Measurements from ENCODE around the gene TMA7. TPM values are rescaled to one million over a fixed set of nuclear protein-coding genes. Genes with fewer than 3 reads are reported as not detected.
"Not testable (repeated sequence)": the region's sequence is repeated elsewhere in the genome, so short reads cannot be mapped to it uniquely, and the experiment has no call there.

Gene TMA7
- total RNA-seq, 2 donors from 2014 or later, result 194 to 286 TPM

DNA sequence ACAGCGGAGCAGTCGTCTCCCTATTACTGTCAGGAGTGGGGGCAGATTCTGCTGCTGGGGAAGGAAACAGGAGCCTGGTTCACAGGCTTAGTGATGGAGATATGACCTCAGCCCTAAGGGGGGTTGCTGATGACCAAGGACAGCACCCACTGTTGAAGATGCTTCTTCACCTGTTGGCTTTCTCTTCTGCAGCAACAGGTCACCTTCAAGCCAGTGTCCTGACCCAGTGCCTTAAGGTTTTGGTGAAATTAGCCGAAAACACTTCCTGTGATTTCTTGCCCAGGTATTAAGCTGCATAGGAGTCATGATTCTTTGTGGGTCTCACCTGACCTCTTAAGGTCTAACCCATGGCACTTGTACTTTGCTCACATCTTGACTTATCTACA, 20.5 kb downstream of the TMA7 start:
- H3K4me1 ChIP-seq, result peaks cover 0 to 11% of the 10 kb centered on the region in 2 donors
- DNase-seq (ENCODE audit: low spot score), result no peak
- H3K27ac ChIP-seq, result no peak overlapping the region
- no peak overlapping the region for H3K4me3 ChIP-seq
- no peaks in the 10 kb centered on the region for H3K27me3 ChIP-seq
- TF ChIP-seq, protein P1, sequence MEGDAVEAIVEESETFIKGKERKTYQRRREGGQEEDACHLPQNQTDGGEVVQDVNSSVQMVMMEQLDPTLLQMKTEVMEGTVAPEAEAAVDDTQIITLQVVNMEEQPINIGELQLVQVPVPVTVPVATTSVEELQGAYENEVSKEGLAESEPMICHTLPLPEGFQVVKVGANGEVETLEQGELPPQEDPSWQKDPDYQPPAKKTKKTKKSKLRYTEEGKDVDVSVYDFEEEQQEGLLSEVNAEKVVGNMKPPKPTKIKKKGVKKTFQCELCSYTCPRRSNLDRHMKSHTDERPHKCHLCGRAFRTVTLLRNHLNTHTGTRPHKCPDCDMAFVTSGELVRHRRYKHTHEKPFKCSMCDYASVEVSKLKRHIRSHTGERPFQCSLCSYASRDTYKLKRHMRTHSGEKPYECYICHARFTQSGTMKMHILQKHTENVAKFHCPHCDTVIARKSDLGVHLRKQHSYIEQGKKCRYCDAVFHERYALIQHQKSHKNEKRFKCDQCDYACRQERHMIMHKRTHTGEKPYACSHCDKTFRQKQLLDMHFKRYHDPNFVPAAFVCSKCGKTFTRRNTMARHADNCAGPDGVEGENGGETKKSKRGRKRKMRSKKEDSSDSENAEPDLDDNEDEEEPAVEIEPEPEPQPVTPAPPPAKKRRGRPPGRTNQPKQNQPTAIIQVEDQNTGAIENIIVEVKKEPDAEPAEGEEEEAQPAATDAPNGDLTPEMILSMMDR (IDR thresholded peaks at IDR 0.05), result no peak
- H3K9me3 ChIP-seq, result no peaks in the 10 kb centered on the region
- peaks cover 60% of the 10 kb centered on the region for H3K36me3 ChIP-seq

DNA sequence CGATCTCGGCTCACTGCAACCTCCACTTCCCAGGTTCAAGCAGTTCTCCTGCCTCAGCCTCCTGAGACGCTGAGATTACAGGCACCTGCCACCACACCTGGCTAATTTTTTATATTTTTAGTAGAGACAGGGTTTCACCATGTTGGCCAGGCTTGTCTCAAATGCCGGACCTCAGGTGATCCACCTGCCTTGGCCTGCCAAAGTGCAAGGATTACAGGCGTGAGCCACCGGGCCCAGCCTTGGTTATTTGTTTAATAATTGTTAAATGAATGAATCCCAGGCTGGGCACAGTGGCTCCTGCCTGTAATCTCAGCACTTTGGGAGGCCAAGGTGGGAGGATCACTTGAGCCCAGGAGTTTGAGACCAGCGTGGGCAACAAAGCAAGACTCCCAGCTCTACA, 21.7 kb downstream of the TMA7 start:
- not testable (repeated sequence) for H3K27me3 ChIP-seq; H3K4me3 ChIP-seq; H3K27ac ChIP-seq; DNase-seq (ENCODE audit: low spot score); H3K9me3 ChIP-seq
- Histone ChIP-seq H3K4me1 (peaks cover 0 to 22% of the 10 kb centered on the region in 2 donors), H3K36me3 (peaks cover 47% of the 10 kb centered on the region)

DNA sequence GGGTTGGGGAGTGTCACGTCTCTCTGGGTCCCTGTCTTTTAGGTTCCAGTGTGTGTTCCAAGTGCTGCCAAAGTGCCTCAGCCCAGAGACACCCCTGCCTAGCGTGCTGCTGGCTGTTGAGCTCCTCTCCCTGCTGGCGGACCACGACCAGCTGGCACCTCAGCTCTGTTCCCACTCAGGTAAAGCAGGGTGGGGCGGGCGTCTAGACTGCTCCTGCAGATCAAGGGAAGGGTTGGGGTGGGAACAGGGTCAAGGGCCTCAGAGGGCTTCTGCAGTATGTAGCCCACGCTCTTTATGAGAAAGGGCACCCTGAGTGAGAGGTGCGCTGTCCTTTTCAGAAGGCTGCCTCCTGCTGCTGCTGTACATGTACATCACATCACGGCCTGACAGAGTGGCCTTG, 23.6 kb downstream of the TMA7 start:
- TF ChIP-seq, protein P1 (IDR thresholded peaks at IDR 0.05), result no peak
- Histone ChIP-seq H3K4me1 (peaks cover 0 to 42% of the 10 kb centered on the region in 2 donors), H3K4me3 (no peak overlapping the region), H3K9me3 (no peaks in the 10 kb centered on the region), H3K36me3 (peaks cover 52% of the 10 kb centered on the region), H3K27me3 (no peaks in the 10 kb centered on the region), H3K27ac (no peak overlapping the region)
- no peak for DNase-seq (ENCODE audit: low spot score)

DNA sequence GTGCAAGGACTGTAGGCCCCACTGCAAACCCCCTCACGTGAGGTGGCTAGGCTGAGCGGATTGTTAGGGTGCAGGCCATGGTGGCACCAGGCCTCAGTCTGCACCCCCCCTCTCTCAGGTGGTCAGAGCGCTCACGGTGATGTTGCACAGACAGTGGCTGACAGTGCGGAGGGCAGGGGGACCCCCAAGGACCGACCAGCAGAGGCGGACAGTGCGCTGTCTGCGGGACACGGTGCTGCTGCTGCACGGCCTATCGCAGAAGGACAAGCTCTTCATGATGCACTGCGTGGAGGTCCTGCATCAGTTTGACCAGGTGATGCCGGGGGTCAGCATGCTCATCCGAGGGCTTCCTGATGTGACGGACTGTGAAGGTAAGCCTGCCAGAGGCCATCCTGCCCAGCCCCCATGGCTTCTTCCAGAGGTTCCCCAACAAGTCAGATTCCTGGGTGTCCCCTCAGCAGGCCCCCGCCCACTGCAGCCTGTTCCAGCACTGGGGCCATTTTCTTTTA, 24.7 kb downstream of the TMA7 start:
- no peaks in the 10 kb centered on the region for H3K9me3 ChIP-seq
- no peak for DNase-seq (ENCODE audit: low spot score)
- TF ChIP-seq, protein P1 (IDR thresholded peaks at IDR 0.05), result no peak
- peak overlapping the region; percentile 96 to 98 for H3K27ac ChIP-seq
- H3K36me3 ChIP-seq, result peaks cover 49% of the 10 kb centered on the region
- no peak overlapping the region for H3K4me3 ChIP-seq
- no peaks in the 10 kb centered on the region for H3K27me3 ChIP-seq
- H3K4me1 ChIP-seq, result peaks cover 0 to 52% of the 10 kb centered on the region in 2 donors

DNA sequence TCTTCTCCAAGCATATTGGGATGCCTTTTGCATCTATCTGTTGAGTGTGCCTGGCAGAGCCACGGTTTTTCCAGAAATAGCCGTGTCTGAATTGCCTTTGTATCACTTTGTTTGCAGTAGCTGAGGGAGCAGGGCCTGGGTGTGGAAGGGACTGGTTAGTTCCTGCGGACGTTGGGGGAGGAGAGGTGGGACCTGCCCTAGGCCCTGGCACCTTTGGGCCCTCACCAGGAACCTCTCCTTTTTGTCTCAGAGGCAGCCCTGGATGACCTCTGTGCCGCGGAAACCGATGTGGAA, 25.1 kb downstream of the TMA7 start:
- Histone ChIP-seq H3K36me3 (peaks cover 45% of the 10 kb centered on the region), H3K4me3 (peak overlapping the region in 1 of 2 donors; percentile 57), H3K27me3 (no peaks in the 10 kb centered on the region), H3K27ac (peak overlapping the region; percentile 96 to 98), H3K4me1 (peaks cover 0 to 57% of the 10 kb centered on the region in 2 donors), H3K9me3 (no peaks in the 10 kb centered on the region)
- TF ChIP-seq, protein P1 (IDR thresholded peaks at IDR 0.05), result no peak
- DNase-seq (ENCODE audit: low spot score), result no peak

DNA sequence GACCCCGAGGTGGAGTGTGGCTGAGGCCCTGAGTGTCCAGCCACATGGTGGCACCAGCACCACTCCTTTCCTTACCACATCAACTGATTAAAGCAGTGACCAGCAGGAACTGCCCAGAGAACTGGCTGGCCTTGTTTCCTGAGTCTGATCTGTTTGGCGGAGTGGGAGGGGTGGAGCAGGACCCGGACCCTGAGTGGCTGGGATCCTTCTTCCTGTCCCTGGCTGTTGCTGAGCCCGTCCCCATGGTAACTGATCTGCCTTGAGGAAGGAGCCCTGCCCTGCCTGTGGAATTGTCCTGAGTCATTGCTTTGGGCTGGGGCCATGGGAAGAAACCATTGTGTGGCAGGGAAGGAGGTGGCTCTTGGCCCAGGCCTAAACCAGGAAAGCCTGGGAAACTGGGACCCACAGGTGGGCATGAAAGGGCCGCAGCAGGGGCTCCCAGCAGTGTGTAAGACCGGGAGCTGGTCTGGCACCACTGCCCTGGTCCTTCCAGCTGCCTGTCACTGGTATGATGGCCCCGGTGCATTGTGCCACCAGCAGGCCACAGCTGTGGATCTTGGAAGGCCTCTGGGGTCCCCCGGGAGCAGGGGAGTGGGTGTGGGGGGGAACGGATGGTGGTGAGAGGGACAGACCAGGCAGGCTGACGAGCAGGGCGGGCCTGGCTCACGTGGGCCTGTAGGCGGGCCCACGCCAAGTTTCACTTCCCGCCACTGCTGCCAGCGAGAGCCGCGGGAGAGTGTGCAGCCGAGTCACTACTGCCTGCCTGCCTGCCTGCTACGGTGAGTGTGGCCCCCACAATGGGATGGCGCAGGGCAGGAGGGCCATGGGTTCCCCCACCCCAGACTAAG, 25.7 kb downstream of the TMA7 start:
- Histone ChIP-seq H3K27me3 (no peaks in the 10 kb centered on the region), H3K27ac (peak overlapping the region; percentile 96 to 98), H3K4me3 (peak overlapping the region; percentile 55 to 57), H3K4me1 (peaks cover 0 to 62% of the 10 kb centered on the region in 2 donors), H3K36me3 (peaks cover 39% of the 10 kb centered on the region), H3K9me3 (no peaks in the 10 kb centered on the region)
- TF ChIP-seq, protein P1 (IDR thresholded peaks at IDR 0.05), result peak; percentile 64 to 88
- DNase-seq (ENCODE audit: low spot score), result peak; percentile 100
